ENCODE measurements around the gene TMPRSS11E. TPM values are rescaled to one million over a fixed set of nuclear protein-coding genes. Genes with fewer than 3 reads are reported as not detected.

The TMPRSS11E gene
- total and polyA plus RNA-seq, 2 experiments from 2014 or later: 1.7 to 1.8 TPM

GRCh38 chr4:68430337-68430736 lies 16.9 kb upstream of the TMPRSS11E start:
- no peak overlapping the region for H3K4me3 ChIP-seq
- no peaks in the 10 kb centered on the region for H3K27me3 ChIP-seq
- H3K36me3 ChIP-seq (replicated peaks; ENCODE audit: insufficient read depth, low read depth): no peaks in the 10 kb centered on the region
- H3K79me2 ChIP-seq: no peaks in the 10 kb centered on the region
- H2AFZ ChIP-seq: no peak overlapping the region
- no peak overlapping the region for H3K27ac ChIP-seq
- H3K4me1 ChIP-seq (ENCODE audit: insufficient read depth): no peaks in the 10 kb centered on the region
- H3K4me2 ChIP-seq: no peak overlapping the region
- no peak for DNase-seq (ENCODE audit: low spot score)
- 94% methylated on average over 1 of the region's 1 CpG for WGBS (ENCODE audit: low lambda C conversion rate, missing lambda C conversion rate)
- H3K9me3 ChIP-seq (ENCODE audit: low read depth): no peaks in the 10 kb centered on the region
- TF ChIP-seq, protein P1, sequence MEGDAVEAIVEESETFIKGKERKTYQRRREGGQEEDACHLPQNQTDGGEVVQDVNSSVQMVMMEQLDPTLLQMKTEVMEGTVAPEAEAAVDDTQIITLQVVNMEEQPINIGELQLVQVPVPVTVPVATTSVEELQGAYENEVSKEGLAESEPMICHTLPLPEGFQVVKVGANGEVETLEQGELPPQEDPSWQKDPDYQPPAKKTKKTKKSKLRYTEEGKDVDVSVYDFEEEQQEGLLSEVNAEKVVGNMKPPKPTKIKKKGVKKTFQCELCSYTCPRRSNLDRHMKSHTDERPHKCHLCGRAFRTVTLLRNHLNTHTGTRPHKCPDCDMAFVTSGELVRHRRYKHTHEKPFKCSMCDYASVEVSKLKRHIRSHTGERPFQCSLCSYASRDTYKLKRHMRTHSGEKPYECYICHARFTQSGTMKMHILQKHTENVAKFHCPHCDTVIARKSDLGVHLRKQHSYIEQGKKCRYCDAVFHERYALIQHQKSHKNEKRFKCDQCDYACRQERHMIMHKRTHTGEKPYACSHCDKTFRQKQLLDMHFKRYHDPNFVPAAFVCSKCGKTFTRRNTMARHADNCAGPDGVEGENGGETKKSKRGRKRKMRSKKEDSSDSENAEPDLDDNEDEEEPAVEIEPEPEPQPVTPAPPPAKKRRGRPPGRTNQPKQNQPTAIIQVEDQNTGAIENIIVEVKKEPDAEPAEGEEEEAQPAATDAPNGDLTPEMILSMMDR (IDR thresholded peaks at IDR 0.05; ENCODE audit: poor library complexity): no peak
- TF ChIP-seq EZH2phosphoT487 (IDR thresholded peaks at IDR 0.05; ENCODE audit: low read depth, severe bottlenecking, unreplicated experiment) (no peak), EZH2 (IDR thresholded peaks at IDR 0.05; ENCODE audit: borderline replicate concordance) (no peak)
- H3K9me2 ChIP-seq (replicated peaks; ENCODE audit: insufficient read depth): no peaks in the 10 kb centered on the region
- no peaks in the 10 kb centered on the region for H4K20me1 ChIP-seq (ENCODE audit: insufficient read depth, poor library complexity, severe bottlenecking)

GRCh38 chr4:68432320-68432719 lies 14.9 kb upstream of the TMPRSS11E start:
- TF ChIP-seq EZH2phosphoT487 (IDR thresholded peaks at IDR 0.05; ENCODE audit: low read depth, severe bottlenecking, unreplicated experiment) (no peak), EZH2 (IDR thresholded peaks at IDR 0.05; ENCODE audit: borderline replicate concordance) (no peak)
- TF ChIP-seq, protein P1 (IDR thresholded peaks at IDR 0.05; ENCODE audit: poor library complexity): no peak
- Histone ChIP-seq H3K9me3 (ENCODE audit: low read depth) (no peaks in the 10 kb centered on the region), H3K36me3 (replicated peaks; ENCODE audit: insufficient read depth, low read depth) (no peaks in the 10 kb centered on the region), H4K20me1 (ENCODE audit: insufficient read depth, poor library complexity, severe bottlenecking) (no peaks in the 10 kb centered on the region), H2AFZ (no peak overlapping the region), H3K79me2 (no peaks in the 10 kb centered on the region), H3K27ac (no peak overlapping the region), H3K9me2 (replicated peaks; ENCODE audit: insufficient read depth) (no peaks in the 10 kb centered on the region), H3K4me2 (no peak overlapping the region), H3K4me3 (no peak overlapping the region), H3K27me3 (no peaks in the 10 kb centered on the region), H3K4me1 (ENCODE audit: insufficient read depth) (no peaks in the 10 kb centered on the region)
- DNase-seq (ENCODE audit: low spot score): no peak

DNA sequence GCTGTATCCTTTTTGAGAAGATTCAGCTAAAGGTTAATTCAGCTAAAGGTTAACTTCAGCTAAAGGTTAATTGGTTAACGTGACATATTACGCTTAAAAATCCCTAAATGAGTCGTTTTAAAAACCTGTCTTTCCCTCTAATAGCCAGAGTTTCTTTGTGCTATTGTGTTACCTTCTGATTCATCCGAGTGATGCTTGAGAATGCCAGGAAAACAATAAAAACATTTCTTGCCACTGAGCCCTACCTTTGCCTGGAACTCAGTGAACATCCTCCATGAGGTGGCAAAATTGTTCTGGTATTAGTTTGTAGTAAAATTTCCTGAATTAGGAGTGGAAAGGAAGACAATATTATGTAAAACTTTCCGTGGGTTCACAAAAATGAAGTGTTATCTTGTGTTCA lies 13.7 kb upstream of the TMPRSS11E start:
- no peak for DNase-seq (ENCODE audit: low spot score)
- Histone ChIP-seq H3K27ac (no peak overlapping the region), H3K36me3 (replicated peaks; ENCODE audit: insufficient read depth, low read depth) (no peaks in the 10 kb centered on the region), H3K9me3 (ENCODE audit: low read depth) (no peaks in the 10 kb centered on the region), H3K27me3 (no peaks in the 10 kb centered on the region), H3K4me1 (ENCODE audit: insufficient read depth) (no peaks in the 10 kb centered on the region), H3K9me2 (replicated peaks; ENCODE audit: insufficient read depth) (no peaks in the 10 kb centered on the region), H3K4me2 (no peak overlapping the region), H3K4me3 (no peak overlapping the region), H3K79me2 (no peaks in the 10 kb centered on the region), H2AFZ (no peak overlapping the region), H4K20me1 (ENCODE audit: insufficient read depth, poor library complexity, severe bottlenecking) (no peaks in the 10 kb centered on the region)
- TF ChIP-seq EZH2 (IDR thresholded peaks at IDR 0.05; ENCODE audit: borderline replicate concordance): no peak
- no peak for TF ChIP-seq EZH2phosphoT487 (IDR thresholded peaks at IDR 0.05; ENCODE audit: low read depth, severe bottlenecking, unreplicated experiment)
- TF ChIP-seq, protein P1 (IDR thresholded peaks at IDR 0.05; ENCODE audit: poor library complexity): no peak
- WGBS (ENCODE audit: low lambda C conversion rate, missing lambda C conversion rate): 93% methylated on average over 5 of the region's 5 CpGs

DNA sequence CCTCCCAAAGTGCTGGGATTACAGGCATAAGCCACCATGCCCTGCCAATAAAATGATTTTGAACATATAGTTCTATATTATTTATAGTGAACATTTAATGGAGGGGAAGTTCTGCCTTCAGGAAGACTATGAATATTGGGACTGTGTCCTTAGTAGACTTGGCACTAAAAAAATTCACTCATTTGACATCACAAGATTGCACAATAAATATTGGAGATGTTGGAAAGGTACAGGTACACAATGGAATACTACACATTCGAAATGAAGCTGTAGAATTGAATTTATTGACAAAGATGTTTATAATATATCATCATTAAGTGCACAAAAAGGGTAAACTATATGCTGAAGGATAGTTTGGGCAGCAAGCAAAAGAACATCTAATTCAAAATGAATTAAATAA lies 13.0 kb upstream of the TMPRSS11E start:
- WGBS (ENCODE audit: low lambda C conversion rate, missing lambda C conversion rate): 89% methylated on average over 1 of the region's 1 CpG
- no peak for TF ChIP-seq EZH2 (IDR thresholded peaks at IDR 0.05; ENCODE audit: borderline replicate concordance)
- TF ChIP-seq, protein P1 (IDR thresholded peaks at IDR 0.05; ENCODE audit: poor library complexity): no peak
- TF ChIP-seq EZH2phosphoT487 (IDR thresholded peaks at IDR 0.05; ENCODE audit: low read depth, severe bottlenecking, unreplicated experiment): no peak
- H3K36me3 ChIP-seq (replicated peaks; ENCODE audit: insufficient read depth, low read depth): no peaks in the 10 kb centered on the region

More for the DNA sequence above, 13.0 kb upstream of the TMPRSS11E start:
- Histone ChIP-seq H3K79me2 (no peaks in the 10 kb centered on the region), H3K4me2 (no peak overlapping the region), H3K9me2 (replicated peaks; ENCODE audit: insufficient read depth) (no peaks in the 10 kb centered on the region), H3K4me3 (no peak overlapping the region), H3K9me3 (ENCODE audit: low read depth) (no peaks in the 10 kb centered on the region), H3K27ac (no peak overlapping the region), H3K4me1 (ENCODE audit: insufficient read depth) (no peaks in the 10 kb centered on the region), H2AFZ (no peak overlapping the region), H3K27me3 (no peaks in the 10 kb centered on the region), H4K20me1 (ENCODE audit: insufficient read depth, poor library complexity, severe bottlenecking) (no peaks in the 10 kb centered on the region)
- DNase-seq (ENCODE audit: low spot score): no peak

All from hepatocyte (in vitro differentiated cells).